A375 (cell line): ENCODE data around the gene SPIN4. TPM values are rescaled to one million over a fixed set of nuclear protein-coding genes. Genes with fewer than 3 reads are reported as not detected.

Experiments used
- total RNA-seq: library from RNA; depleted of rRNA; stranded (reverse); fragments of >200 nt; shearing (Covaris generic); gene quantifications from 2 replicates; pipeline ENCODE4 v1.2.3, GENCODE V29; 2014; rRNA removed

Gene SPIN4
- 5.4 and 6.6 TPM in 2 replicates for total RNA-seq

DNA sequence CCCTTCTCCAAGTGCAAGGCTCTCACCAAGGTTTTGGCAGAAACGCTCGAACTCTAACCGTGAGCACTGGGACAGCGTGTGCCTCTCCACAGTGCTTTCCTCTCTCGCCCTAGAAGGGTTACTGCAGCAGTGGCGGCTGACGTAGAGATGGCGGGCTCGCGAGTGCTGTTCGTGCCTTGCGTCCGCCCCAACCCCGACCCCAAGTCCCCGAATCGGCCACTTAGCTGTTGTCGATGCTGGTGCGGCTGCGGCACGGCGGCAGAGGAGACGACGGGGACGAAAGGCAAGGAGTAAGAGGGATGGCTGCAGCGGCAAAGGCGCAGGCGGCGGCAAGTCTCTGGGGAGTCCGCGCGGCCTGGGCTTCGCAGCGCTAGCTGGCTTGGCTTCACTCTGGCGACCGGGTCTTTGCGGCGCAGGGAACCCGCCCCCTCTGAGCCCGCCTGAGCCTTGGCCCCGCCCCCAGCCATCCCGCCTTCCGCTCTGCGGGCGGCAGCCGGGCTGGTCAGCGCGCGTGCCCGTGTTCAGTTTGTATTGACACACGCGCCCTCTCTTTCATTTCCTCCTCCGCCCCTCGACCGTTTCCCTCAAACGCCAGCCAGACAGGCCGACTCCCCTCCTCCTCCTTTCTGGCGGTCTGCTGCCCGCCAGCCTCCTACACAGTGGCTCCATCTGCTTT lies at the start of gene SPIN4:
TSS of gene SPIN4 (minus strand) at position 392 of the 676 bp plus-strand sequence. CDS start 513 bp downstream, outside the sequence.

